Panc1 (cell line): ENCODE data around the gene ERP29. TPM values are rescaled to one million over a fixed set of nuclear protein-coding genes. Genes with fewer than 3 reads are reported as not detected.

Experiments
- ATAC-seq: fragments of 200-7000 bp; cut with Tn5 transposase; 2 replicates; pipeline ENCODE4 v1.9.1; 2020; ENCODE audit warnings: mild to moderate bottlenecking, moderate library complexity
- BruUV-seq: library from RNA; stranded (reverse); fragments of 400-500 nt; replicated peaks from 2 replicates; lab custom pipeline; 2021; lab: Mats Ljungman, UMichigan
- CTCF ChIA-PET: fragments of 300-600 bp; sonication (Branson Sonifier 250); formaldehyde crosslinking; loops from one replicate; lab custom pipeline; 2022; ENCODE audit warnings: antibody characterized with exemption; lab: Charles Lee
- POLR2A ChIA-PET: fragments of 300-600 bp; sonication (Branson Sonifier 250); formaldehyde crosslinking; loops from one replicate; lab custom pipeline; 2022; ENCODE audit warnings: antibody characterized with exemption; lab: Charles Lee
- DNase-seq: peaks from one replicate; pipeline ENCODE4 v3.0.0-alpha.2; 2010; ENCODE audit warnings: low read depth, low spot score
- H3K27ac ChIP-seq: 2 replicates; pipeline ENCODE4 v1.5.1; 2011; ENCODE audit warnings: mild to moderate bottlenecking, low read length, inconsistent platforms
- H3K27me3 ChIP-seq: fragments of 200-500 bp; sonication (Bioruptor generic); 2 replicates; pipeline ENCODE4 v1.6.0; 2014; ENCODE audit warnings: low read length, inconsistent platforms; ENCODE audit not compliant: control insufficient read depth, insufficient read depth
- H3K36me3 ChIP-seq: fragments of 200-500 bp; sonication (Bioruptor generic); 2 replicates; pipeline ENCODE4 v1.5.1; 2014; ENCODE audit warnings: inconsistent platforms, mild to moderate bottlenecking, low read length, moderate library complexity; ENCODE audit not compliant: control insufficient read depth, insufficient read depth
- H3K4me1 ChIP-seq: 2 replicates; pipeline ENCODE4 v1.5.1; 2011; ENCODE audit warnings: inconsistent platforms, mild to moderate bottlenecking, low read length, moderate library complexity; ENCODE audit not compliant: control insufficient read depth, insufficient read depth
- H3K4me3 ChIP-seq, 2 experiments: 2 replicates each; pipeline ENCODE4 v1.5.1; 2011 to 2012; ENCODE audit warnings: low read depth in 2 of 2, low read length in 2 of 2, mild to moderate bottlenecking in 2 of 2, inconsistent platforms in 1 of 2, moderate library complexity in 1 of 2
- H3K9me3 ChIP-seq: fragments of 200-500 bp; sonication (Bioruptor generic); 2 replicates; pipeline ENCODE4 v1.5.1; 2014; ENCODE audit warnings: low read depth, mild to moderate bottlenecking, inconsistent platforms, low read length, moderate library complexity; ENCODE audit not compliant: control insufficient read depth, insufficient read depth
- CTCF ChIP-seq: fragments of 450-650 bp; IDR thresholded peaks from 2 replicates; pipeline ENCODE4 v1.5.1; 2017; ENCODE audit warnings: mild to moderate bottlenecking
- POLR2AphosphoS5 ChIP-seq: IDR thresholded peaks from 2 replicates; pipeline ENCODE4 v1.6.1; 2012; ENCODE audit warnings: mild to moderate bottlenecking, low read depth, low read length, moderate library complexity
- REST ChIP-seq, 2 experiments: IDR thresholded peaks; 2 replicates each; pipeline ENCODE4 v1.6.1; 2011 to 2012; ENCODE audit warnings: low read depth in 2 of 2, control low read depth in 1 of 2, low read length in 1 of 2, mild to moderate bottlenecking in 1 of 2, moderate library complexity in 1 of 2; ENCODE audit not compliant: insufficient read depth in 1 of 2
- SIN3A ChIP-seq: IDR thresholded peaks from 2 replicates; pipeline ENCODE4 v1.6.1; 2012; ENCODE audit warnings: low read depth, mild to moderate bottlenecking, low read length, moderate library complexity, borderline replicate concordance; ENCODE audit not compliant: insufficient read depth
- in situ Hi-C: cut with HindIII; loops from 2 replicates; pipeline ENCODE4 v1.10.0; 2016; ENCODE audit warnings: low sequenced_read_pairs, low pct_unique_long_range_greater_than_20kb
- intact Hi-C: fragments of 100-400 bp; cut with micrococcal nuclease; formaldehyde crosslinking; loops from one replicate; pipeline ENCODE4 v1.10.0; 2022; ENCODE audit not compliant: unreplicated experiment
- total RNA-seq: library from RNA; stranded (reverse); gene quantifications from one replicate; pipeline ENCODE4 v1.2.1, GENCODE V29; 2021; ENCODE audit not compliant: unreplicated experiment

Gene ERP29
- total RNA-seq, 1 experiment from 2014 or later = 69.7 TPM

GRCh38 chr12:112010415-112011344 is 2.5 kb upstream of the ERP29 start:
- ChIA-PET POLR2A (no interaction called here), CTCF (no interaction called here)
- TF ChIP-seq CTCF (no peak), POLR2AphosphoS5 (0 out of 2 replicates have a peak, but pooled peaks have one; percentile 7)
- no peak for DNase-seq
- peaks cover 3% of the 10 kb centered on the region; the same call in 1 of the 2 replicates for H3K36me3 ChIP-seq
- H3K4me3 ChIP-seq = no peak overlapping the region
- no peak overlapping the region for H3K27ac ChIP-seq
- peaks cover 10% of the 10 kb centered on the region for H3K4me1 ChIP-seq
- no TSS peak for BruUV-seq
- no peaks in the 10 kb centered on the region for H3K27me3 ChIP-seq
- no peak for ATAC-seq
- in situ Hi-C loops (no loop called here), intact Hi-C loops (no loop called here)
- H3K9me3 ChIP-seq = no peaks in the 10 kb centered on the region

- peak overlapping the region; percentile 99 for H3K27ac ChIP-seq
- H3K9me3 ChIP-seq = no peaks in the 10 kb centered on the region
- intact Hi-C loops = no loop called here
- DNase-seq (no peak), ATAC-seq (no peak)
- BruUV-seq = no TSS peak
- TF ChIP-seq REST (IDR thresholded peaks at IDR 0.05; ENCODE audit: insufficient read depth in 1 of 2, low read depth in 2 of 2, low read length in 1 of 2) (no peak), SIN3A (no peak)
- ChIA-PET POLR2A (interaction anchor here (0.6 kb wide), 1 partner anchor 10 kb away, joined by 3 read pairs; no protein-coding TSS in a partner anchor), CTCF (interaction anchor here (0.6 kb wide), 1 partner anchor 26 kb away, joined by 3 read pairs; no protein-coding TSS in a partner anchor)
- peaks cover 3% of the 10 kb centered on the region; the same call in 1 of the 2 replicates for H3K36me3 ChIP-seq
- no peaks in the 10 kb centered on the region for H3K27me3 ChIP-seq
- peaks cover 10% of the 10 kb centered on the region for H3K4me1 ChIP-seq
- peak overlapping the region; percentile 89 to 99 for H3K4me3 ChIP-seq
- in situ Hi-C loops = no loop called here
Measured at GRCh38 chr12:112011685-112012084, 1.5 kb upstream of the ERP29 start.
